NB4 (cell line): ENCODE measurements around the gene THSD4.

ENCODE experiments used
- DNase-seq: peaks from one replicate; pipeline ENCODE4 v3.0.0; 2010; ENCODE audit warnings: low read depth
- H3K4me3 ChIP-seq: one replicate; pipeline ENCODE4 v1.5.1; 2011; ENCODE audit warnings: mild to moderate bottlenecking, low read depth, low read length, moderate library complexity
- CTCF ChIP-seq: IDR thresholded peaks from one replicate; pipeline ENCODE4 v1.5.1; 2012; ENCODE audit warnings: low read depth, low read length
- MAX ChIP-seq: IDR thresholded peaks from 2 replicates; pipeline ENCODE4 v1.6.1; 2011; ENCODE audit warnings: low read depth, low read length
- MYC ChIP-seq: IDR thresholded peaks from 2 replicates; pipeline ENCODE4 v1.6.1; 2011; ENCODE audit warnings: low read depth, low read length
- POLR2A ChIP-seq: IDR thresholded peaks from 2 replicates; pipeline ENCODE4 v1.6.1; 2011; ENCODE audit warnings: mild to moderate bottlenecking; ENCODE audit not compliant: insufficient read length; ENCODE audit errors: extremely low read depth

THSD4 gene

GRCh38 chr15:71822890-71823630 is 707.8 kb downstream of the THSD4 start:
- no peak for TF ChIP-seq MAX
- no peak for TF ChIP-seq MYC
- TF ChIP-seq CTCF = no peak
- TF ChIP-seq POLR2A = no peak
- no peak overlapping the region for H3K4me3 ChIP-seq
- DNase-seq = no peak

DNA sequence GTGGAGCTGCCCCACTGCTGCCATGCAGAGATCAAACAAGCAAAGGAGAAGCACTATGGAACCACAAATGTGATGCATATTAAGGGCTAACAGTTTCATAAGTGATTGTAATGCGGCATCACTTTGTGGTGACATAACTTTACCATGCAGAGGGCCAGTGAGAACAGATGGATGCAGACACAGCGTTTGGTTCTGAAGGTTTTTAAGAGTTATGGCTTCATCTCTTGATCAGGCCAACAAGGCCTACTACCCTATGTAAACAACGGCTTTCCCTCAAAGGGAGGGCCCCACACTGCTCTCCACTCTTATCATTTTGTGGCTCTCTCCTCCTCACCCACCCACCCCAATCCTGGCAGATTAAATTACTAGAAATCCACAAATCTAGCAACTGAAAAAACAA is 708.5 kb downstream of the THSD4 start:
- TF ChIP-seq MYC (no peak), POLR2A (no peak), CTCF (no peak), MAX (no peak)
- no peak for DNase-seq
- H3K4me3 ChIP-seq = no peak overlapping the region

DNA sequence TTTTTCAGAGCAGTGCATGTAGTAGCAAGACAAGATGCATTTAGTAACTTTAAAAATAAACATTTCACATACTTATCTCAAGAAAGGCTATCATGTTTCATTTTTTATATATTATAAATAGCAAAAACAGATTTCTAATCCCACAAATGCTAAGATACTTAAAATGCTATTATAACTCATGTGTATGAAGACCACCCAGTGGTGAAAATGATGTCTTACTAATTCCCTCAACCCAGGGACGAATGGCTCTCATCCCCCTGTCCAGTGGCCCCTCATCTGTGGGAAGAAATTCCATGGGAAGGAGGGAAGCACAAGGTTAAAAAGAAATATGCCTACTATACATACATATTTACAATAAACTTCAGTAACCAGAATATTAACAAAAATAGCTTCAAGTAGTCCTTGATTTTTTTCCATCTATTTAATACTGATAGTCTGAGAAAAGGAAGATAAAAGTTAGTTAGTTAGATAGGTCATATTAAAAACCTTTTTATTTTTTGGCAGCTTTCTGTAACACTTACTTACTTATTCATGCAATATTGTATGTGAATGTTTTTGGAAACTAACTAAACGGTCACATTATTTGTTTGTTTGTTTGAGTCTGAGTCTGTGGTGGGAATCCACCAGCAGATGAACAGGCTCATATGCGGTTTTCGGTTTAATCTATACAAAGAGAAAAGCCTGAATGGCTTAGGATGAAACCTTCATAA is 709.9 kb downstream of the THSD4 start:
- DNase-seq = no peak
- H3K4me3 ChIP-seq = no peak overlapping the region
- no peak for TF ChIP-seq CTCF
- no peak for TF ChIP-seq MAX
- no peak for TF ChIP-seq MYC
- TF ChIP-seq POLR2A = no peak

GRCh38 chr15:71826196-71826595 is 710.9 kb downstream of the THSD4 start:
- TF ChIP-seq POLR2A = no peak
- TF ChIP-seq MYC = no peak
- no peak for TF ChIP-seq CTCF
- TF ChIP-seq MAX = no peak
- DNase-seq = no peak

GRCh38 chr15:71830981-71831380 is 715.7 kb downstream of the THSD4 start:
- DNase-seq = no peak
- no peak overlapping the region for H3K4me3 ChIP-seq
- TF ChIP-seq CTCF (no peak), MAX (no peak), MYC (no peak), POLR2A (no peak)

More at GRCh38 chr15:71826196-71826595, 710.9 kb downstream of the THSD4 start:
- H3K4me3 ChIP-seq = no peak overlapping the region
